ENCODE measurements around the gene B3GALT6. TPM values are rescaled to one million over a fixed set of nuclear protein-coding genes. Genes with fewer than 3 reads are reported as not detected.

Gene B3GALT6
- total and polyA plus RNA-seq, 4 donors, result 1.2 to 9.0 (median 8.3) TPM

GRCh38 chr1:1268284-1268682 lies 36.2 kb downstream of the B3GALT6 start:
- TF ChIP-seq RAD21 (IDR thresholded peaks at IDR 0.05) (no peak), EGR1 (IDR thresholded peaks at IDR 0.05; ENCODE audit: low read depth in 2 of 2) (no peak), FOXA1 (IDR thresholded peaks at IDR 0.05) (no peak), FOXA2 (IDR thresholded peaks at IDR 0.05) (no peak), GABPA (IDR thresholded peaks at IDR 0.05 in 1 of 2, conservative IDR thresholded peaks at IDR 0.05 in 1 of 2) (no peak), YY1 (IDR thresholded peaks at IDR 0.05) (no peak), ZBTB33 (IDR thresholded peaks at IDR 0.05) (no peak), JUND (IDR thresholded peaks at IDR 0.05) (no peak), SP1 (IDR thresholded peaks at IDR 0.05) (no peak), RXRA (IDR thresholded peaks at IDR 0.05) (no peak), HNF4G (IDR thresholded peaks at IDR 0.05) (no peak)
- 97% methylated on average over 13 of the region's 13 CpGs for WGBS
- Histone ChIP-seq H3K36me3 (ENCODE audit: control insufficient read depth in 4 of 4, insufficient read depth in 3 of 4, low read depth in 1 of 4, low read length in 3 of 4) (peaks cover 5 to 24% (median 14%) of the 10 kb centered on the region in 4 donors), H3K9me3 (ENCODE audit: control insufficient read depth in 4 of 4, low read length in 3 of 4) (no peaks in the 10 kb centered on the region), H3K27me3 (ENCODE audit: control insufficient read depth in 4 of 4, insufficient read depth in 4 of 4, low read length in 3 of 4) (no peaks in the 10 kb centered on the region), H3K4me3 (ENCODE audit: low read depth in 1 of 3, low read length in 3 of 3) (no peak overlapping the region), H3K27ac (ENCODE audit: low read depth in 1 of 2, low read length in 2 of 2) (no peak overlapping the region), H3K9ac (ENCODE audit: low read depth in 1 of 2, low read length in 2 of 2) (no peak overlapping the region), H3K4me1 (ENCODE audit: control insufficient read depth in 4 of 4, insufficient read depth in 4 of 4, low read length in 3 of 4) (peaks cover 9 to 28% (median 22%) of the 10 kb centered on the region in 4 donors)
- no peak for DNase-seq (ENCODE audit: low spot score)

- no peak overlapping the region for H3K27ac ChIP-seq (ENCODE audit: low read depth in 1 of 2, low read length in 2 of 2)
- H3K4me1 ChIP-seq (ENCODE audit: control insufficient read depth in 4 of 4, insufficient read depth in 4 of 4, low read length in 3 of 4), result peaks cover 13 to 39% (median 30%) of the 10 kb centered on the region in 4 donors
- H3K9me3 ChIP-seq (ENCODE audit: control insufficient read depth in 4 of 4, low read length in 3 of 4), result no peaks in the 10 kb centered on the region
- DNase-seq (ENCODE audit: low spot score), result no peak
- no peaks in the 10 kb centered on the region for H3K27me3 ChIP-seq (ENCODE audit: control insufficient read depth in 4 of 4, insufficient read depth in 4 of 4, low read length in 3 of 4)
- no peak for TF ChIP-seq EGR1 (IDR thresholded peaks at IDR 0.05; ENCODE audit: low read depth in 2 of 2)
- TF ChIP-seq HNF4A (conservative IDR thresholded peaks at IDR 0.05), result no peak
- no peak for TF ChIP-seq FOXA2 (IDR thresholded peaks at IDR 0.05)
- TF ChIP-seq FOXA1 (IDR thresholded peaks at IDR 0.05), result no peak
- TF ChIP-seq ZBTB33 (IDR thresholded peaks at IDR 0.05), result no peak
- no peak for TF ChIP-seq TAF1 (conservative IDR thresholded peaks at IDR 0.05)
- no peak for TF ChIP-seq CTCF (IDR thresholded peaks at IDR 0.05; ENCODE audit: low read depth, low read length, missing input control)
- no peak for TF ChIP-seq RXRA (IDR thresholded peaks at IDR 0.05)
- TF ChIP-seq ATF3 (IDR thresholded peaks at IDR 0.05), result no peak
- TF ChIP-seq SP1 (IDR thresholded peaks at IDR 0.05), result no peak
- no peak for TF ChIP-seq HNF4G (IDR thresholded peaks at IDR 0.05)
- TF ChIP-seq REST (IDR thresholded peaks at IDR 0.05), result no peak
- TF ChIP-seq JUND (IDR thresholded peaks at IDR 0.05), result no peak
- no peak for TF ChIP-seq YY1 (IDR thresholded peaks at IDR 0.05)
- no peak for TF ChIP-seq GABPA (IDR thresholded peaks at IDR 0.05 in 1 of 2, conservative IDR thresholded peaks at IDR 0.05 in 1 of 2)
- TF ChIP-seq MAX (IDR thresholded peaks at IDR 0.05), result no peak
- no peak for TF ChIP-seq RAD21 (IDR thresholded peaks at IDR 0.05)
- no peak for TF ChIP-seq NR2F2 (IDR thresholded peaks at IDR 0.05)
- no peak overlapping the region for H3K9ac ChIP-seq (ENCODE audit: low read depth in 1 of 2, low read length in 2 of 2)
- peaks cover 2 to 11% (median 9%) of the 10 kb centered on the region in 4 donors for H3K36me3 ChIP-seq (ENCODE audit: control insufficient read depth in 4 of 4, insufficient read depth in 3 of 4, low read depth in 1 of 4, low read length in 3 of 4)
- 86% methylated on average over 7 of the region's 7 CpGs for WGBS
- no peak overlapping the region for H3K4me3 ChIP-seq (ENCODE audit: low read depth in 1 of 3, low read length in 3 of 3)
Measured at GRCh38 chr1:1270813-1271212, 38.8 kb downstream of the B3GALT6 start.
